K562 (cell line): ENCODE data around the gene DYRK1A.

ENCODE experiments used
- CBX3 ChIP-seq, 2 experiments: IDR thresholded peaks; 1 replicate in 1 of 2; 2 replicates in 1 of 2; pipeline ENCODE4 v1.6.1; 2012; ENCODE audit warnings: inconsistent platforms in 2 of 2, low read length in 2 of 2, borderline replicate concordance in 1 of 2, control low read depth in 1 of 2
- NBN ChIP-seq: fragments of 450-650 bp; IDR thresholded peaks from 2 replicates; pipeline ENCODE4 v1.6.1; 2016; ENCODE audit warnings: low read depth, mild to moderate bottlenecking
- TCF7L2 ChIP-seq: fragments of 150-350 bp; IDR thresholded peaks from 2 replicates; pipeline ENCODE4 v1.6.1; 2016; ENCODE audit warnings: low read depth, mild to moderate bottlenecking, low read length, moderate library complexity
- ZNF174 ChIP-seq: fragments of 250-450 bp; sonication (Bioruptor Pico); IDR thresholded peaks from 2 replicates; pipeline ENCODE4 v1.4.0; 2020; ENCODE audit warnings: mild to moderate bottlenecking

DNA sequence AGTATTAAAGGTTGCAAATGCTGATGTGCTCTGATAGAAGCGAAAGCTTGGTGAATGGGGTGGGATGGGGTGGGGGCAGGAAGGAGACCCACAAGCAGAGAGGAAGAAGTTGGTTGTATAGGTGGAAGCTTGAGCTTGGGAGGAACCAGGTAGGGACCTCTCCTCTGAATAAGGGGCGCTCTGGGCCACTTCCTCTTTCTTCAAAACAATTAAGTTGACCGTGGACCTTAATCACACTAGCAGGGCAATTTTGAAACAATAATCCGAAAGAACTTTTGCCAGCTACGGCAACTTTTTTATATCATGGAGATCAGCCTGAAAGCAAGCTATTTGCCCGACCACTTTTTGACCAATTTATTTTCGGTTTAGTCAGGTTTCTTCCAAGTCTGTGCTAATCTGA is 1.9 kb upstream of the DYRK1A start:
- TF ChIP-seq CBX3 (IDR thresholded peaks at IDR 0.05; ENCODE audit: borderline replicate concordance in 1 of 2, low read length in 2 of 2), result no peak
- no peak for TF ChIP-seq ZNF174
- TF ChIP-seq TCF7L2, result no peak
- no peak for TF ChIP-seq NBN
